Type B pancreatic cell (in vitro differentiated cells): ENCODE data around the gene MICAL1. TPM values are rescaled to one million over a fixed set of nuclear protein-coding genes. Genes with fewer than 3 reads are reported as not detected.

Experiments
- DNase-seq: peaks from one replicate; pipeline ENCODE4 v3.0.0; 2021; ENCODE audit warnings: mixed read lengths; ENCODE audit not compliant: unreplicated experiment; ENCODE audit errors: extremely low spot score
- H3K27ac Mint-ChIP-seq: 2 replicates; pipeline ENCODE4 v1.8.0; 2021; ENCODE audit warnings: mild to moderate bottlenecking, mixed read lengths
- H3K27me3 Mint-ChIP-seq: 2 replicates; pipeline ENCODE4 v1.8.0; 2021; ENCODE audit warnings: mixed read lengths
- H3K36me3 Mint-ChIP-seq: 2 replicates; pipeline ENCODE4 v1.8.0; 2021; ENCODE audit warnings: mixed read lengths
- H3K4me1 Mint-ChIP-seq: one replicate; pipeline ENCODE4 v1.8.0; 2021; ENCODE audit warnings: mixed read lengths; ENCODE audit not compliant: unreplicated experiment
- H3K4me3 Mint-ChIP-seq: 2 replicates; pipeline ENCODE4 v1.8.0; 2021; ENCODE audit warnings: mild to moderate bottlenecking, mixed read lengths
- H3K9me3 Mint-ChIP-seq: 2 replicates; pipeline ENCODE4 v1.8.0; 2021; ENCODE audit warnings: mixed read lengths
- total RNA-seq: library from RNA; stranded (reverse); gene quantifications from 2 replicates; pipeline ENCODE4 v1.2.1, GENCODE V29; 2021; ENCODE audit warnings: low replicate concordance
- TF ChIP-seq, protein P1 (sequence below): fragments of 200-600 bp; sonication (generic); conservative IDR thresholded peaks from 2 replicates; pipeline ENCODE4 v1.5.0; 2021; ENCODE audit warnings: antibody characterized with exemption, mild to moderate bottlenecking

Gene MICAL1
- total RNA-seq, 1 donor from 2014 or later = 49.7 TPM

- no peak overlapping the region for H3K27ac Mint-ChIP-seq
- TF ChIP-seq, protein P1, sequence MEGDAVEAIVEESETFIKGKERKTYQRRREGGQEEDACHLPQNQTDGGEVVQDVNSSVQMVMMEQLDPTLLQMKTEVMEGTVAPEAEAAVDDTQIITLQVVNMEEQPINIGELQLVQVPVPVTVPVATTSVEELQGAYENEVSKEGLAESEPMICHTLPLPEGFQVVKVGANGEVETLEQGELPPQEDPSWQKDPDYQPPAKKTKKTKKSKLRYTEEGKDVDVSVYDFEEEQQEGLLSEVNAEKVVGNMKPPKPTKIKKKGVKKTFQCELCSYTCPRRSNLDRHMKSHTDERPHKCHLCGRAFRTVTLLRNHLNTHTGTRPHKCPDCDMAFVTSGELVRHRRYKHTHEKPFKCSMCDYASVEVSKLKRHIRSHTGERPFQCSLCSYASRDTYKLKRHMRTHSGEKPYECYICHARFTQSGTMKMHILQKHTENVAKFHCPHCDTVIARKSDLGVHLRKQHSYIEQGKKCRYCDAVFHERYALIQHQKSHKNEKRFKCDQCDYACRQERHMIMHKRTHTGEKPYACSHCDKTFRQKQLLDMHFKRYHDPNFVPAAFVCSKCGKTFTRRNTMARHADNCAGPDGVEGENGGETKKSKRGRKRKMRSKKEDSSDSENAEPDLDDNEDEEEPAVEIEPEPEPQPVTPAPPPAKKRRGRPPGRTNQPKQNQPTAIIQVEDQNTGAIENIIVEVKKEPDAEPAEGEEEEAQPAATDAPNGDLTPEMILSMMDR = no peak
- H3K4me1 Mint-ChIP-seq = peaks cover 25% of the 10 kb centered on the region
- DNase-seq = no peak
- H3K4me3 Mint-ChIP-seq = no peak overlapping the region
- H3K9me3 Mint-ChIP-seq = no peaks in the 10 kb centered on the region
- no peaks in the 10 kb centered on the region for H3K27me3 Mint-ChIP-seq
- H3K36me3 Mint-ChIP-seq = peaks cover 42% of the 10 kb centered on the region
These were observed 20.1 kb upstream of the MICAL1 start for GRCh38 chr6:109475625-109476024.

- no peak for DNase-seq
- H3K36me3 Mint-ChIP-seq = peaks cover 39% of the 10 kb centered on the region
- H3K9me3 Mint-ChIP-seq = no peaks in the 10 kb centered on the region
These were observed 19.4 kb upstream of the MICAL1 start for GRCh38 chr6:109474995-109475394.

GRCh38 chr6:109473120-109473519, 17.5 kb upstream of the MICAL1 start:
- Mint-ChIP-seq H3K9me3 (no peaks in the 10 kb centered on the region), H3K4me1 (peaks cover 15% of the 10 kb centered on the region), H3K36me3 (peaks cover 45% of the 10 kb centered on the region), H3K4me3 (no peak overlapping the region), H3K27ac (no peak overlapping the region), H3K27me3 (no peaks in the 10 kb centered on the region)
- DNase-seq = no peak
- TF ChIP-seq, protein P1 = no peak

More at GRCh38 chr6:109474995-109475394, 19.4 kb upstream of the MICAL1 start:
- no peak overlapping the region for H3K4me3 Mint-ChIP-seq
- H3K27ac Mint-ChIP-seq = no peak overlapping the region
- TF ChIP-seq, protein P1 = no peak
- H3K27me3 Mint-ChIP-seq = no peaks in the 10 kb centered on the region
- H3K4me1 Mint-ChIP-seq = peaks cover 21% of the 10 kb centered on the region

GRCh38 chr6:109472132-109472995, 16.8 kb upstream of the MICAL1 start:
- peaks cover 8% of the 10 kb centered on the region for H3K4me1 Mint-ChIP-seq
- H3K9me3 Mint-ChIP-seq = no peaks in the 10 kb centered on the region
- no peak overlapping the region for H3K27ac Mint-ChIP-seq
- TF ChIP-seq, protein P1 = no peak
- no peak for DNase-seq
- peaks cover 49% of the 10 kb centered on the region for H3K36me3 Mint-ChIP-seq
- no peaks in the 10 kb centered on the region for H3K27me3 Mint-ChIP-seq
- no peak overlapping the region for H3K4me3 Mint-ChIP-seq

DNA sequence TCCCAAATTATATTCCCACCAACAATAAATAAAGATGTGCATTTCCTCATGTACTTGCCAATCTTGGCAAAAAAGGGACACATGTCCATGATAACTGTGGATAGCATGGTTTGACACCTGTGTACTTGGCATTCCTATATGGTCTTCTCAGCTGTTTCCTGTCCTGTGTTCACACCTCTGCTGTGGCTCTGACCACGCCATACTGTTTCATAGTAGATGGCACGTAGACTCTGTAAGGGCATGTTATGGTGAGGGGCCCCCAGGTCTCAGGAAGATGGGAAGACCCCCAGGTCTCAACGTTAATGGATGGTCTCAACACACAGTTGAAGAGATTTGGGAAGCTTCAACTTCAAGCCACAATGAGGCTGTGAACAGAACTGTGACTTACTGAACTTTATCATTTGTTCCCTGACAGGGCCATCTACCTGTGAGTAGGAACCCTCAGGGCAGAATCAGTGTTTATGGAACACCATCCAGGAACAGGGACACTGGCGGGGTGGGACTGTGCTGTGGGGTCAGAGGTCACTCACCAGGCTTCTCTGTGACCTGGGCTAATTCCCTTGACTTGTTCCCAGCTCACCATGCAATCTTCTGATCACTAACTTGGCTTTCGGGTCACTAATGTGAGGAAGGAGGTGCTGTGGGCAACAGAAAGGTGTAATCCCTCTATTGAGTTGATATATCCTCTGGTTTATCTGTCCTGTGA, 15.7 kb upstream of the MICAL1 start:
- Mint-ChIP-seq H3K36me3 (peaks cover 51% of the 10 kb centered on the region), H3K4me3 (no peak overlapping the region), H3K27me3 (no peaks in the 10 kb centered on the region), H3K4me1 (peaks cover 8% of the 10 kb centered on the region), H3K27ac (no peak overlapping the region), H3K9me3 (no peaks in the 10 kb centered on the region)
- DNase-seq = no peak
- TF ChIP-seq, protein P1 = no peak
